GM23338 (cell line): ENCODE results near the gene ABHD16A. TPM values are rescaled to one million over a fixed set of nuclear protein-coding genes. Genes with fewer than 3 reads are reported as not detected.
A peak's percentile ranks its signal among the peaks of the same experiment; 100 is the strongest.

ENCODE experiments used
- ATAC-seq: fragments of 200-7000 bp; cut with Tn5 transposase; 3 replicates; pipeline ENCODE4 v1.9.1; 2020
- DNase-seq: peaks from one replicate; pipeline ENCODE4 v3.0.0-alpha.2; 2015; ENCODE audit warnings: low spot score
- H2AFZ ChIP-seq: fragments of 200-600 bp; sonication (generic); 2 replicates; pipeline ENCODE4 v1.8.0; 2016; ENCODE audit warnings: antibody characterized with exemption, mild to moderate bottlenecking, moderate library complexity
- H3F3A ChIP-seq: fragments of 200-600 bp; sonication (generic); replicated peaks from 2 replicates; pipeline ENCODE4 v1.8.0; 2017; ENCODE audit warnings: antibody characterized with exemption, mixed run types, low read depth
- H3K27ac ChIP-seq: fragments of 200-600 bp; sonication (generic); 2 replicates; pipeline ENCODE4 v1.6.1; 2016; ENCODE audit warnings: low read depth
- H3K27me3 ChIP-seq: fragments of 200-600 bp; sonication (generic); 2 replicates; pipeline ENCODE4 v1.8.0; 2016; ENCODE audit warnings: mild to moderate bottlenecking, mixed run types, moderate library complexity; ENCODE audit not compliant: insufficient read depth
- H3K36me3 ChIP-seq: fragments of 200-600 bp; sonication (generic); 2 replicates; pipeline ENCODE4 v1.8.0; 2016; ENCODE audit warnings: mild to moderate bottlenecking; ENCODE audit not compliant: insufficient read depth
- H3K4me1 ChIP-seq: fragments of 200-600 bp; sonication (generic); 2 replicates; pipeline ENCODE4 v1.8.0; 2016; ENCODE audit warnings: mild to moderate bottlenecking, moderate library complexity; ENCODE audit not compliant: insufficient read depth
- H3K4me2 ChIP-seq: fragments of 200-600 bp; sonication (generic); 2 replicates; pipeline ENCODE4 v1.7.1; 2017; ENCODE audit warnings: mixed run types
- H3K4me3 ChIP-seq: fragments of 200-600 bp; sonication (generic); 2 replicates; pipeline ENCODE4 v1.6.1; 2016; ENCODE audit warnings: mixed run types
- H3K79me2 ChIP-seq: fragments of 200-600 bp; sonication (generic); replicated peaks from 2 replicates; pipeline ENCODE4 v1.8.0; 2017; ENCODE audit warnings: mild to moderate bottlenecking; ENCODE audit not compliant: insufficient read depth
- H3K9me2 ChIP-seq: fragments of 200-600 bp; sonication (generic); 2 replicates; pipeline ENCODE4 v1.8.0; 2017; ENCODE audit not compliant: insufficient read depth
- H4K20me1 ChIP-seq: fragments of 200-600 bp; sonication (generic); replicated peaks from 2 replicates; pipeline ENCODE4 v1.8.0; 2017; ENCODE audit warnings: mild to moderate bottlenecking; ENCODE audit not compliant: insufficient read depth
- H3K27ac Mint-ChIP-seq: 2 replicates; pipeline ENCODE4 v1.8.0; 2020; ENCODE audit warnings: inconsistent platforms, mild to moderate bottlenecking, moderate library complexity, mixed read lengths
- H3K27me3 Mint-ChIP-seq: 3 replicates; pipeline ENCODE4 v1.8.0; 2022; ENCODE audit warnings: low read depth, mild to moderate bottlenecking, moderate library complexity, mixed read lengths, inconsistent platforms; ENCODE audit not compliant: insufficient read depth, poor library complexity
- H3K36me3 Mint-ChIP-seq: 3 replicates; pipeline ENCODE4 v1.8.0; 2021; ENCODE audit warnings: low read depth, mild to moderate bottlenecking, inconsistent platforms, moderate library complexity, mixed read lengths
- H3K4me1 Mint-ChIP-seq: 3 replicates; pipeline ENCODE4 v1.8.0; 2020; ENCODE audit warnings: mild to moderate bottlenecking, inconsistent platforms, mixed read lengths
- H3K4me3 Mint-ChIP-seq: 3 replicates; pipeline ENCODE4 v1.8.0; 2021; ENCODE audit warnings: moderate library complexity, mild to moderate bottlenecking, inconsistent platforms, mixed read lengths
- H3K9me3 Mint-ChIP-seq: 3 replicates; pipeline ENCODE4 v1.8.0; 2020; ENCODE audit warnings: moderate library complexity, mild to moderate bottlenecking, inconsistent platforms, mixed read lengths
- EZH2 ChIP-seq: fragments of 200-600 bp; sonication (generic); IDR thresholded peaks from one replicate; pipeline ENCODE4 v1.8.0; 2017; ENCODE audit warnings: antibody characterized with exemption, mild to moderate bottlenecking, low read depth; ENCODE audit not compliant: unreplicated experiment
- EZH2phosphoT487 ChIP-seq: fragments of 200-600 bp; sonication (generic); IDR thresholded peaks from one replicate; pipeline ENCODE4 v1.8.1; 2018; ENCODE audit warnings: antibody characterized with exemption; ENCODE audit not compliant: unreplicated experiment
- JUNB ChIP-seq: IDR thresholded peaks from one replicate; pipeline ENCODE4 v1.6.1; 2016; ENCODE audit warnings: antibody characterized with exemption; ENCODE audit not compliant: unreplicated experiment
- NANOG ChIP-seq: IDR thresholded peaks from 2 replicates; pipeline ENCODE4 v1.6.1; 2016; ENCODE audit warnings: antibody characterized with exemption, borderline replicate concordance
- STAT1 ChIP-seq: IDR thresholded peaks from one replicate; pipeline ENCODE4 v1.6.1; 2016; ENCODE audit warnings: antibody characterized with exemption; ENCODE audit not compliant: unreplicated experiment
- ZNF114 ChIP-seq: fragments of 250-450 bp; sonication (Bioruptor Pico); IDR thresholded peaks from 2 replicates; pipeline ENCODE4 v1.5.0; 2020; ENCODE audit warnings: mild to moderate bottlenecking, moderate library complexity
- ZNF331 ChIP-seq: fragments of 250-450 bp; sonication (Bioruptor Pico); IDR thresholded peaks from 2 replicates; pipeline ENCODE4 v1.5.0; 2020; ENCODE audit warnings: low read depth, mild to moderate bottlenecking, moderate library complexity
- polyA plus RNA-seq: library from polyadenylated mRNA; unstranded; fragments of >200 nt; fragmentation: Nextera tagmentation; extraction: Ambion mirVana; gene quantifications from 2 replicates; pipeline ENCODE4 v1.2.1, GENCODE V29; 2016
- total RNA-seq: library from RNA; depleted of rRNA; stranded (reverse); fragments of >200 nt; shearing (Covaris generic); gene quantifications from 2 replicates; pipeline ENCODE4 v1.2.3, GENCODE V29; 2014
- TF ChIP-seq, protein P1 (sequence below): IDR thresholded peaks from one replicate; pipeline ENCODE4 v1.6.1; 2018; ENCODE audit warnings: antibody characterized with exemption; ENCODE audit not compliant: unreplicated experiment
- TF ChIP-seq, protein P2 (sequence below), 2 experiments: fragments of 200-600 bp in 1 of 2; sonication (generic) in 1 of 2; conservative IDR thresholded peaks; 2 replicates each; pipeline versions ENCODE4 v1.5.1 to v1.6.1; 2016 to 2017; ENCODE audit warnings: antibody characterized with exemption in 2 of 2, low read depth in 2 of 2, mild to moderate bottlenecking in 2 of 2, moderate library complexity in 1 of 2

ABHD16A gene
- total and polyA plus RNA-seq, 2 experiments from 2014 or later, result 26.9 to 37.0 TPM

DNA sequence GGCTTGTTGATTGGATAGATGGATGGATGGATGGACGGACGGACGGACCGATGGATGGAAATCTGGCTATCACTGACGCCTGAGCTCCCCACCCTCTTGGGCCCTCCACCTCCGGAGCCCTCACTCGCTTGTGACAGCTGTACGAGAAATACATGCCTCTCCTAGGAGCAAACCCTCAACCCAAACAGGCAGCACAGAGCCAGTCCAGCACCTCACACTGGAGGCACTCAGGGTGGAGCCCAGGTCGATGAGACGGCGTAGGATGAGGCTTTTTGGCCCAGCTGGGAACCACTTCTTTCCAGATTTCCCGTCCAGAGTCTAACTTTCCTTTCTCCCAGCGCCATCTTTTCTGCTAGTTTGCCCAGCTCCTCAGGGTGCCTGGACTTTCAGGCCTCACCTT is 19.5 kb downstream of the ABHD16A start (continued):
- TF ChIP-seq, protein P1, sequence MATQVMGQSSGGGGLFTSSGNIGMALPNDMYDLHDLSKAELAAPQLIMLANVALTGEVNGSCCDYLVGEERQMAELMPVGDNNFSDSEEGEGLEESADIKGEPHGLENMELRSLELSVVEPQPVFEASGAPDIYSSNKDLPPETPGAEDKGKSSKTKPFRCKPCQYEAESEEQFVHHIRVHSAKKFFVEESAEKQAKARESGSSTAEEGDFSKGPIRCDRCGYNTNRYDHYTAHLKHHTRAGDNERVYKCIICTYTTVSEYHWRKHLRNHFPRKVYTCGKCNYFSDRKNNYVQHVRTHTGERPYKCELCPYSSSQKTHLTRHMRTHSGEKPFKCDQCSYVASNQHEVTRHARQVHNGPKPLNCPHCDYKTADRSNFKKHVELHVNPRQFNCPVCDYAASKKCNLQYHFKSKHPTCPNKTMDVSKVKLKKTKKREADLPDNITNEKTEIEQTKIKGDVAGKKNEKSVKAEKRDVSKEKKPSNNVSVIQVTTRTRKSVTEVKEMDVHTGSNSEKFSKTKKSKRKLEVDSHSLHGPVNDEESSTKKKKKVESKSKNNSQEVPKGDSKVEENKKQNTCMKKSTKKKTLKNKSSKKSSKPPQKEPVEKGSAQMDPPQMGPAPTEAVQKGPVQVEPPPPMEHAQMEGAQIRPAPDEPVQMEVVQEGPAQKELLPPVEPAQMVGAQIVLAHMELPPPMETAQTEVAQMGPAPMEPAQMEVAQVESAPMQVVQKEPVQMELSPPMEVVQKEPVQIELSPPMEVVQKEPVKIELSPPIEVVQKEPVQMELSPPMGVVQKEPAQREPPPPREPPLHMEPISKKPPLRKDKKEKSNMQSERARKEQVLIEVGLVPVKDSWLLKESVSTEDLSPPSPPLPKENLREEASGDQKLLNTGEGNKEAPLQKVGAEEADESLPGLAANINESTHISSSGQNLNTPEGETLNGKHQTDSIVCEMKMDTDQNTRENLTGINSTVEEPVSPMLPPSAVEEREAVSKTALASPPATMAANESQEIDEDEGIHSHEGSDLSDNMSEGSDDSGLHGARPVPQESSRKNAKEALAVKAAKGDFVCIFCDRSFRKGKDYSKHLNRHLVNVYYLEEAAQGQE, result no peak
- TF ChIP-seq ZNF114 (CRISPR knock-in tag) (no peak), EZH2phosphoT487 (no peak), STAT1 (no peak), NANOG (no peak), JUNB (no peak), ZNF331 (no peak), EZH2 (no peak)
- TF ChIP-seq, protein P2, sequence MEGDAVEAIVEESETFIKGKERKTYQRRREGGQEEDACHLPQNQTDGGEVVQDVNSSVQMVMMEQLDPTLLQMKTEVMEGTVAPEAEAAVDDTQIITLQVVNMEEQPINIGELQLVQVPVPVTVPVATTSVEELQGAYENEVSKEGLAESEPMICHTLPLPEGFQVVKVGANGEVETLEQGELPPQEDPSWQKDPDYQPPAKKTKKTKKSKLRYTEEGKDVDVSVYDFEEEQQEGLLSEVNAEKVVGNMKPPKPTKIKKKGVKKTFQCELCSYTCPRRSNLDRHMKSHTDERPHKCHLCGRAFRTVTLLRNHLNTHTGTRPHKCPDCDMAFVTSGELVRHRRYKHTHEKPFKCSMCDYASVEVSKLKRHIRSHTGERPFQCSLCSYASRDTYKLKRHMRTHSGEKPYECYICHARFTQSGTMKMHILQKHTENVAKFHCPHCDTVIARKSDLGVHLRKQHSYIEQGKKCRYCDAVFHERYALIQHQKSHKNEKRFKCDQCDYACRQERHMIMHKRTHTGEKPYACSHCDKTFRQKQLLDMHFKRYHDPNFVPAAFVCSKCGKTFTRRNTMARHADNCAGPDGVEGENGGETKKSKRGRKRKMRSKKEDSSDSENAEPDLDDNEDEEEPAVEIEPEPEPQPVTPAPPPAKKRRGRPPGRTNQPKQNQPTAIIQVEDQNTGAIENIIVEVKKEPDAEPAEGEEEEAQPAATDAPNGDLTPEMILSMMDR (conservative IDR thresholded peaks at IDR 0.05; ENCODE audit: low read depth in 2 of 2), result no peak

DNA sequence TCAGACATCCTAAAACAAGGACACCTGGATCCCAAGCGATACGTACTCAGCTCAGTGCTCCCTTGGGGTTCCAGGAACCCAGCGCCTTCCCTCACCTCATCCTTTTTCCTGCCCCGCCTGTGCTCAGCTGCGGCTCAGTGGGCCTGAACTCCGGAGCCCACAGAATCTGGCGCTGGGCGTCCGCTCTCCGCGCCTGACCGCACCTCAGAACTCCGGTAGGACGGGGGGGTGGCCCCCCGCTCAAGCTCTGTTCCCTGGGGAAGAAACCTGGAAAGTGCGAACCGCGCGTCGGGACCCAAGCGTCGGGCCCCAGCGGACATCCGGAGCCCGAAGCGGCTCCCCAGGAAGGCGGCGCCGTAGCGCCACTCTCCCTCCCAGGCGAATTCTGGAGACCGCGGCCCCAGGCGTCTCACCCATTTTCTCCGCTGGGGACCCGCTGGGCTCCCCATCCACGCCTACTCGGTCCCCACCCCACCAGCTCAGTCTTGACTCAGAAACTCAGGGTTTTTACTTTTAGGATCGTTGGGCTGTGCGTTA is 21.9 kb downstream of the ABHD16A start:
- Mint-ChIP-seq H3K27me3 (peaks cover 35% of the 10 kb centered on the region), H3K9me3 (no peaks in the 10 kb centered on the region; the same call in 1 of the 3 replicates), H3K36me3 (peaks cover 1% of the 10 kb centered on the region; the same call in 2 of the 3 replicates), H3K4me3 (peak overlapping the region; percentile 74), H3K4me1 (peaks cover 17% of the 10 kb centered on the region), H3K27ac (no peak overlapping the region)
- peak overlapping the region; percentile 99 for H2AFZ ChIP-seq
- peak; percentile 81 for DNase-seq
- H3F3A ChIP-seq, result peaks cover 11% of the 10 kb centered on the region; the same call in 1 of the 2 replicates
- peaks cover 7% of the 10 kb centered on the region for H3K4me1 ChIP-seq
- peak overlapping the region; percentile 98 for H3K4me2 ChIP-seq
- no peaks in the 10 kb centered on the region for H4K20me1 ChIP-seq
- peak overlapping the region; percentile 75 for H3K4me3 ChIP-seq
- no peak for TF ChIP-seq ZNF114 (CRISPR knock-in tag)
- peaks cover 18% of the 10 kb centered on the region for H3K27me3 ChIP-seq
- no peaks in the 10 kb centered on the region for H3K9me2 ChIP-seq
- H3K79me2 ChIP-seq, result no peaks in the 10 kb centered on the region
- H3K27ac ChIP-seq, result no peak overlapping the region
- ATAC-seq, result peak; percentile 48
- H3K36me3 ChIP-seq, result no peaks in the 10 kb centered on the region
